ENCODE data around the gene PIGS. TPM values are rescaled to one million over a fixed set of nuclear protein-coding genes. Genes with fewer than 3 reads are reported as not detected.
"Not testable (repeated sequence)": the region's sequence is repeated elsewhere in the genome, so short reads cannot be mapped to it uniquely, and the experiment has no call there.

The PIGS gene
- total RNA-seq, 2 donors from 2014 or later: 74.9 to 93.2 TPM

GRCh38 chr17:28524476-28525424 is 46.6 kb downstream of the PIGS start:
- Mint-ChIP-seq H3K4me1 (ENCODE audit: low read depth in 2 of 2) (no peaks in the 10 kb centered on the region), H3K36me3 (no peaks in the 10 kb centered on the region), H3K27ac (no peak overlapping the region), H3K4me3 (no peak overlapping the region), H3K27me3 (no peaks in the 10 kb centered on the region), H3K9me3 (no peaks in the 10 kb centered on the region)
- DNase-seq (ENCODE audit: low spot score) (no peak), ATAC-seq (no peak)

- DNase-seq (ENCODE audit: low spot score): no peak
These were observed 47.4 kb downstream of the PIGS start for GRCh38 chr17:28523876-28524275.

GRCh38 chr17:28523186-28523585 is 48.1 kb downstream of the PIGS start:
- Mint-ChIP-seq H3K27me3 (peaks cover 0 to 2% of the 10 kb centered on the region in 2 donors), H3K4me3 (no peak overlapping the region)

More at GRCh38 chr17:28523876-28524275, 47.4 kb downstream of the PIGS start:
- Mint-ChIP-seq H3K9me3 (no peaks in the 10 kb centered on the region), H3K27me3 (peaks cover 0 to 2% of the 10 kb centered on the region in 2 donors), H3K36me3 (no peaks in the 10 kb centered on the region), H3K4me3 (no peak overlapping the region), H3K4me1 (ENCODE audit: low read depth in 2 of 2) (no peaks in the 10 kb centered on the region), H3K27ac (no peak overlapping the region)
- ATAC-seq: no peak

DNA sequence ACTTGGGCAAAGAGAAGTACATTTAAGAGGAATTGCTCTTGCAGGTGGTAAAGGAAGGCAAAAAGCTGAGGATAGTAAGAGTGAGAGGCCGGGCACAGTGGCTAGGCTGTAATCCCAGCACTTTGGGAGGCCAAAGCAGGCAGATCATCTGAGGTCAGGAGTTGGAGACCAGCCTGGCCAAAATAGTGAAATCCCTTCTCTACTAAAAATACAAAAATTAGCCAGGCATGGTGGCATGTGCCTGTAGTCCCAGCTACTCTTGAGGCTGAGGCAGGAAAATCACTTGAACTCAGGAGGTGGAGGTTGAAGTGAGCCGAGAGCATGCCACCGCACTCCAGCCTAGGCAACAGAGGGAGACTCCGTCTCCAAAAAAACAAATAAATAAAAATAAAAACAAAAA is 49.0 kb downstream of the PIGS start:
- H3K27ac Mint-ChIP-seq; H3K4me1 Mint-ChIP-seq (ENCODE audit: low read depth in 2 of 2); H3K27me3 Mint-ChIP-seq; ATAC-seq; H3K9me3 Mint-ChIP-seq; H3K36me3 Mint-ChIP-seq; DNase-seq (ENCODE audit: low spot score); H3K4me3 Mint-ChIP-seq: not testable (repeated sequence)

More at GRCh38 chr17:28523186-28523585, 48.1 kb downstream of the PIGS start:
- H3K4me1 Mint-ChIP-seq (ENCODE audit: low read depth in 2 of 2): no peaks in the 10 kb centered on the region
- ATAC-seq: no peak
- H3K36me3 Mint-ChIP-seq: no peaks in the 10 kb centered on the region
- no peak overlapping the region for H3K27ac Mint-ChIP-seq
- no peaks in the 10 kb centered on the region for H3K9me3 Mint-ChIP-seq
- DNase-seq (ENCODE audit: low spot score): no peak

DNA sequence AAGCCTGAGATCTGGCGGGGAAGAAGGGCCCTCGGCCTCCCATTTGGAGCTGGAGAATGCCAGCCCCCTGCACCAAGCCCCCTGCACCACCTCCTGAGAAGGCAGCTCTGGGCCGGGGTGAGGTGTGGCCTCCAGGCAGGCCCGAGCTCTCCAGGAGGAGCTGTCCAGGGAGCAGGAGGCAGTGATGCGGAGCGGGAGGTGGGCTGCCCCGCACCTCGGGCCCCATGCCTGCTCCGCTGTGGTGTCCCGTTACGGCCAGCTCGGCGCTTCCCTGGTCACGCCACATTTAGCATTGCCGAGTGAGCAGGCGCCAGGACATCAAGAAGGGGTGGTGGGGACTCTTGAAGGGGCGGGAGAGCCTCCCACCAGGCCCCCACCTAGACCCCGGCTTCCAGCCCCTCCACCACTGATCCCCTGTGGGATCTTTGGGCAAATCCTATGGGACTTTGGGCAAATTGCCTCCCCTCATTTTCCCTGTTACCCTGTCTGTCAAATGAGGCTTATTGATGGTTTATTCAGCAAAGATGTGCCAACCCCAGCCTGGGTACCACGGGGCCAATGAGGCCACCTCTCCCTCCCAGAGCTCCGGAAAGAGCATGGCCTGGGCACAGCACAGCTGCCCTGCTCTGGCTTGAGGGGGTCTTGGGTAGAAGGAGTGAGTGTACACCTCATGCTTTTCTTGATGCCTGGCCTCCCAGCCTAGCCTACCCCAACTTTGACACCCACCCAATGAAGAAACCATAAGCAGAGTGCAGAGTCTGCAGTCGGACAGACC is 49.8 kb downstream of the PIGS start:
- Mint-ChIP-seq H3K9me3 (no peaks in the 10 kb centered on the region), H3K4me3 (no peak overlapping the region), H3K4me1 (ENCODE audit: low read depth in 2 of 2) (no peaks in the 10 kb centered on the region), H3K27ac (no peak overlapping the region), H3K36me3 (no peaks in the 10 kb centered on the region), H3K27me3 (peaks cover 0 to 2% of the 10 kb centered on the region in 2 donors)
- ATAC-seq (no peak), DNase-seq (ENCODE audit: low spot score) (no peak)

GRCh38 chr17:28520687-28521086 is 50.6 kb downstream of the PIGS start:
- peaks cover 0 to 2% of the 10 kb centered on the region in 2 donors for H3K27me3 Mint-ChIP-seq
- H3K4me3 Mint-ChIP-seq: no peak overlapping the region
- H3K9me3 Mint-ChIP-seq: no peaks in the 10 kb centered on the region
- DNase-seq (ENCODE audit: low spot score) (no peak), ATAC-seq (peak; percentile 5 to 25)
- H3K36me3 Mint-ChIP-seq: no peaks in the 10 kb centered on the region
- H3K4me1 Mint-ChIP-seq (ENCODE audit: low read depth in 2 of 2): no peaks in the 10 kb centered on the region
- no peak overlapping the region for H3K27ac Mint-ChIP-seq

DNA sequence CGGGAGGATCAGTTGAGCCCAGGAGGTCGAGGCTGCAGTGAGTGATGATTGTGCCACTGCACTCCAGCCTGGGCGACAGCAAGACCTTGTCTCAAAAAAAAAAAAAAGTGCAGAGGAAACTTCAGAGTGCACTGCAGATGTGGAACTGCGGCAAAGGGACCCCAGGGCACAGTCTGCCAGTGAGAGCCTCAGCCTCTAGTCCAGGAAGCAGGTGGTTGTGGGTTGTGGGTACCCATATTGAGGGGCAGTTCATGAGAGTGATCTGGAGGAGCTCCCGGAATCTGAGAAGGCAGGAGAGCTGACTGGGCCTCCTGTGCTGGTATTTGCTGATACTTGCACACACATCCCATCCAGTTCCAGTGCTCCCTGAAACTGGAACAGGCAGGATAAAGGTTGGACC is 52.1 kb downstream of the PIGS start:
- no peak for DNase-seq (ENCODE audit: low spot score)

GRCh38 chr17:28518578-28518977 is 52.7 kb downstream of the PIGS start:
- H3K27me3 Mint-ChIP-seq: peaks cover 4 to 6% of the 10 kb centered on the region in 2 donors
- no peak overlapping the region for H3K4me3 Mint-ChIP-seq
- ATAC-seq (no peak), DNase-seq (ENCODE audit: low spot score) (no peak)
- H3K27ac Mint-ChIP-seq: no peak overlapping the region
- no peaks in the 10 kb centered on the region for H3K4me1 Mint-ChIP-seq (ENCODE audit: low read depth in 2 of 2)
- no peaks in the 10 kb centered on the region for H3K36me3 Mint-ChIP-seq
- no peaks in the 10 kb centered on the region for H3K9me3 Mint-ChIP-seq

More for the DNA sequence above, 52.1 kb downstream of the PIGS start:
- no peak for ATAC-seq
- Mint-ChIP-seq H3K9me3 (no peaks in the 10 kb centered on the region), H3K27me3 (peaks cover 0 to 2% of the 10 kb centered on the region in 2 donors), H3K36me3 (no peaks in the 10 kb centered on the region), H3K4me1 (ENCODE audit: low read depth in 2 of 2) (no peaks in the 10 kb centered on the region), H3K4me3 (no peak overlapping the region), H3K27ac (no peak overlapping the region)

- Mint-ChIP-seq H3K27ac (no peak overlapping the region), H3K27me3 (peaks cover 9 to 10% of the 10 kb centered on the region in 2 donors), H3K4me3 (no peak overlapping the region), H3K9me3 (no peaks in the 10 kb centered on the region), H3K36me3 (no peaks in the 10 kb centered on the region), H3K4me1 (ENCODE audit: low read depth in 2 of 2) (no peaks in the 10 kb centered on the region)
- ATAC-seq: no peak
- no peak for DNase-seq (ENCODE audit: low spot score)
These were observed 53.2 kb downstream of the PIGS start for GRCh38 chr17:28518132-28518531.

- DNase-seq (ENCODE audit: low spot score) (no peak), ATAC-seq (no peak)
- H3K4me3 Mint-ChIP-seq: no peak overlapping the region
- H3K4me1 Mint-ChIP-seq (ENCODE audit: low read depth in 2 of 2): no peaks in the 10 kb centered on the region
- no peaks in the 10 kb centered on the region for H3K36me3 Mint-ChIP-seq
- no peak overlapping the region for H3K27ac Mint-ChIP-seq
- peaks cover 12 to 13% of the 10 kb centered on the region in 2 donors for H3K27me3 Mint-ChIP-seq
- no peaks in the 10 kb centered on the region for H3K9me3 Mint-ChIP-seq
These were observed 55.8 kb downstream of the PIGS start for GRCh38 chr17:28515518-28515917.

DNA sequence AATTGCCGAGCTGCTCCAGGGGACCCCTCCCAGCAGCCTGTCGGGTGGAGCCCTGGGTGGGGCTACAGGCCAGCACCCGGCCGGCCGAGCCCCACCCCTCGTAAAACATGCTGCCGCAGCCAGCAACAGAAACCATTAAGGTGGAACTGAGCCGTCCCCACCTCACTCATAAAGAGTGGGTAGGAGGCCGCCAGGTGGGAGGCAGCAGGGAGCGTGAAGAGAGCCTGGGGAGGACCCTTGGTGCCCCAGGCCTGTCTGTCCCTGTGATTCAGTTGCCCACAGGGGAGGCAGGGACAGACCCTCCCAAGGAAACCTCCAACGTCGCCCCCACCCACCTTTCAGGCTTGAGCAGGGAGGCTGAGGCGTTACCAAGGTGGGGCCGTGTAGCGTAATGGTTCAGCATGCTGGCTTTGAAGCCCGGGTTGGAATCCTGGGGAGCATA is 56.7 kb downstream of the PIGS start:
- DNase-seq (ENCODE audit: low spot score) (no peak), ATAC-seq (no peak)
- H3K4me3 Mint-ChIP-seq: no peak overlapping the region
- H3K4me1 Mint-ChIP-seq (ENCODE audit: low read depth in 2 of 2): no peaks in the 10 kb centered on the region
- no peaks in the 10 kb centered on the region for H3K9me3 Mint-ChIP-seq
- H3K27ac Mint-ChIP-seq: no peak overlapping the region
- H3K36me3 Mint-ChIP-seq: no peaks in the 10 kb centered on the region
- H3K27me3 Mint-ChIP-seq: peaks cover 16 to 21% of the 10 kb centered on the region in 2 donors

- no peak for ATAC-seq
- Mint-ChIP-seq H3K9me3 (no peaks in the 10 kb centered on the region), H3K27me3 (peaks cover 20 to 21% of the 10 kb centered on the region in 2 donors), H3K4me1 (ENCODE audit: low read depth in 2 of 2) (no peaks in the 10 kb centered on the region), H3K4me3 (no peak overlapping the region), H3K36me3 (no peaks in the 10 kb centered on the region), H3K27ac (no peak overlapping the region)
- DNase-seq (ENCODE audit: low spot score): no peak
These were observed 57.8 kb downstream of the PIGS start for GRCh38 chr17:28513476-28513875.

- ATAC-seq (no peak), DNase-seq (ENCODE audit: low spot score) (no peak)
- Mint-ChIP-seq H3K36me3 (no peaks in the 10 kb centered on the region), H3K9me3 (no peaks in the 10 kb centered on the region), H3K4me3 (no peak overlapping the region), H3K27me3 (peaks cover 21 to 22% of the 10 kb centered on the region in 2 donors), H3K27ac (no peak overlapping the region), H3K4me1 (ENCODE audit: low read depth in 2 of 2) (no peaks in the 10 kb centered on the region)
These were observed 59.4 kb downstream of the PIGS start for GRCh38 chr17:28511858-28512461.
